HUDEP-2 (cell line): ENCODE measurements around the gene EHMT2.
"Not testable (repeated sequence)": the region's sequence is repeated elsewhere in the genome, so short reads cannot be mapped to it uniquely, and the experiment has no call there.

Experiments used
- DNase-seq, 76 experiments: peaks; one replicate each; lab custom pipeline; 2025; ENCODE audit not compliant: unreplicated experiment in 76 of 76; lab: John Stamatoyannopoulos, UW

EHMT2 gene

GRCh38 chr6:31847276-31847978, 50.1 kb downstream of the EHMT2 start:
- DNase-seq = no peak

DNA sequence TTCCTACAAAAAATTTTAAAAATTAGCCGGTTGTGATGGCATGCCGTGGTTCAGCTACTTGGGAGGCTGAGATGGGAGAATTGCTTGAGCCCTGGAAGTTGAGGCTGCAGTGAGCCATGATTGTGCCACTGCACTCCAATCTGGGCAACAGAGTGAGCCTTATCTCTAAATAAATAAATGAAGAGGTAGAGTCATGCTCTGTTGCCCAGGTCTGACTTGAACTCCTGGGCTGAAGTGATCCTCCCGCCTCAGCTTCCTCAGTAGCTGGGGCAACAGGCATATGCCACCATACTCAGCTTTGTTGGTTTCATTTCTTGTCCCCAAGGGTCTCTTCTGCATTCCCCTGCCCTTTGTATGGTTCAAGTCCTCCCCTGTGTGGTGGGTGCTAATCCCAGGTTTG, 53.0 kb downstream of the EHMT2 start:
- DNase-seq = no peak

DNA sequence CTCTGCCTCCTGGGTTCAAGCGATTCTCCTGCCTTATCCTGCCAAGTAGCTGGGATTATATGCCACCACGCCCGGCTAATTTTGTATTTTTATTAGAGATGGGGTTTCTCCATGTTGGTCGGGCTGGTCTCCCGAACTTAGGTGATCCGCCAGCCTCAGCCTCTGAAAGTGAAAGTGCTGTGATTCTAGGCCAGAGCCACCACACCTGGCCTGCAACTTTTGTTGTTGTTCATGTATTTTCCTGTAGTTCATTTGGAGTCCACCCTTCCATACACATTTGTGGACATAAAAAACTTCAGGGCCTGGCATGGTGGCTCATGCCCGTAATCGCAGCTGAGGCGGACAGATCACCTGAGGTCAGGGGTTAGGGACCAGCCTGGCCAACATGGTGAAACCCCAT, 55.4 kb downstream of the EHMT2 start:
- DNase-seq = no peak

DNA sequence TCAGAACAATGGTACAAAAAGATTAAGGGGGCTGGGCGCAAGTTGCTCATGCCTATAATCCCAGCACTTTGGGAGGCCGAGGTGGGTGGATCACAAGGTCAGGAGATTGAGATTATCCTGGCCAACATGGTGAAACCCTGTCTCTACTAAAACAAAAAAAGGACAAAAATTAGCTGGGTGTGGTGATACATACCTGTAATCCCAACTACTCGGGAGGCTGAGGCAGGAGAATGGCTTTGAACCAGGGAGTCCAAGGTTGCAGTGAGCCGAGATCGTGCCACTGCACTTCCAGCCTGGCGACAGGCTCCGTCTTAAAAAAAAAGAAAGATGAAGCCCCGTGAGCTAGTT, 57.7 kb downstream of the EHMT2 start:
- DNase-seq = not testable (repeated sequence)

DNA sequence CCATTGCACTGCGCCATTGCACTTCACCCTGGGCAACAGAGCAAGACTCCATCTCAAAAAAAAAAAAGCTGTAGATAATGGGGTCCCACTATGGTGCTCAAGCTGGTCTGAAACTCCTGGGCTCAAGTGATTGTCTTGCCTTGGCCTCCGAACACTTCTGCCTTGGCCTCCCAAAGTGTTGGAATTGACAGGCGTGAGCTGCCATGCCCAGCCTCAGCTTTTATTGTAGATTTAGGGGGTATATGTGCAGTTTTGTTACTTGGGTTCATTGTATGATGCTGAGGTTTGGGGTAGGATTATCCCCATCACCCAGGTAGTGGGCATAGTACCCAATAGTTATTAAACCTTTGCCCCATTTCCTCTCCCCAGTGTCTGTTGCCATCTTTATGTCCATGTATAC, 58.5 kb downstream of the EHMT2 start:
- DNase-seq = no peak

DNA sequence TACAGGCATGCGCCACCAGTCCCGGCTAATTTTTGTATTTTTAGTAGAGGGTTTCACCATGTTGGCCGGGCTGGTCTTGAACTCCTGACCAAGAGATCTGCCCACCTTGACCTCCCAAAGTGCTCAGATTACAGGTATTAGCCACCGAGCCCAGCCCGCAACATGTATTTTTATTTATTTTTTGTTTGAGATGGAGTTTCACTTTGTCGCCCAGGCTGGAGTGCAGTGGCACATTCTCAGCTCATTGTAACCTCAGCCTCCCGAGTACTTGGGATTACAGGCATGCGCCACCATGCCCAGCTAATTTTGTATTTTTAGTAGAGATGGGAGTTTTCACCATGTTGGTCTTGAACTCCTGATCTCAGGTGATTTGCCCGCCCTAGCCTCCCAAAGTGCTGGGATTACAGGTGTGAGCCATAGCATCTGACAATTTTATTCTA, 59.4 kb downstream of the EHMT2 start:
- DNase-seq = not testable (repeated sequence)

GRCh38 chr6:31837369-31838113, 60.0 kb downstream of the EHMT2 start:
- DNase-seq = peak in 2 of 76 experiments; percentile 24 to 30

DNA sequence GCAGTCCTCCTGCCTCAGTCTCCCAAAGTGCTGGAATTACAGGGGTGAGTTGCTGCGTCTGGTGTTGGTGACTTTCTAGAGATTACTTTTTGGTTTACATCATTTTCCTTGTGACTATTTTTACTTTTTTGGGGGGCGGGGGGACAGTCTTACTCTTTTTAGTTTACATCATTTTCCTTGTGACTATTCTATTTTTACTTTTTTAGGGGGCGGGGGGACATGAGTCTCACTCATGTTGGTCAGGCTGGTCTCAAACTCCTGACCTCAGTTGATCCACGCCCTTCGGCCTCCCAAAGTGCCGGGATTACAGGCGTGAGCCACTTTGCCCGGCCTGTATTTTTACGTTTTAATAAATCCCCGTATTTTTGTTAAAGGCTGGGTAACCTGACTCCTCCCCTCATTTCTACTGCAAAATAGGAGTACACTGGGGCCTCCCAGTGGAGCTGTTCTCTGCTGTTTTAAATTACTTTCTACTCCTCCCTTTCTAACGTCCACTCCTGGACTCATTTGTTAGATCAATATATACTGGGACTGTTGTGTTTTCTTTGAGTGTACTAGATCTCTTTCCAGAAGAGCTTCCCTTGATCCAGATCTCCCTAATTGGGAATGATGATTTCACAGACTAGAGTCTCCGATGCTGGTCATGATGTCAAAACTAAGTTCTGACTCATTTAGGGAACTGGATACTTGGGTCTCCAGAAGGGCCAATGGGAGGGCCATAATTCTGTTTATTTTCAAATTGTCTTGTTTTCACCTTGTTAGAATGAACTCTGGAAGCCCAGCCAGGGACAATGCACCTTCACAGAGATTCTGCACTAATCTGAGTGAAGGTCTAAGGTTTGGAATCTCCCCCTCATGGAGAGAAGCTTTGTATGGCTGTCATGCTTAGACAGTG, 60.8 kb downstream of the EHMT2 start:
- DNase-seq = peak in 7 of 76 experiments; percentile 25 to 38 (median 34)

DNA sequence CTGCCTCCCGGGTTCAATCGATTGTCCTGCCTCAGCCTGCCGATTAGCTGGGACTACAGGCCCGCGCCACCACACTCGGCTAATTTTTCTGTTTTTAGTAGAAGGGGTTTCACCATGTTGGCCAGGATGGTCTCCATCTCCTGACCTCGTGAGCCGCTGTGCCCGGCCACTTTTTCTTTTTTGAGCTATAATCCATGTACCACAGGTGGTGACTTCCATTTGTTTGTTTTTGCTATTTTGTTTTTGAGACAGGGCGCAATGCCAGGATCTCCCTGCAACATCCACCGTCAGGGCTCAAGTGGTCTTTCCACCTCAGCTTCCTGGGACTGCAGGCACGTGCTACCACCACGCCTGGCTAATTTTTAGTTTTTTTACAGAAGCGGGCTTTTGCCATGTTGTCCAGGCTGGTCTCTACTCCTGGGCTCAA, 61.4 kb downstream of the EHMT2 start:
- peak in 1 of 76 experiments; percentile 20 for DNase-seq

DNA sequence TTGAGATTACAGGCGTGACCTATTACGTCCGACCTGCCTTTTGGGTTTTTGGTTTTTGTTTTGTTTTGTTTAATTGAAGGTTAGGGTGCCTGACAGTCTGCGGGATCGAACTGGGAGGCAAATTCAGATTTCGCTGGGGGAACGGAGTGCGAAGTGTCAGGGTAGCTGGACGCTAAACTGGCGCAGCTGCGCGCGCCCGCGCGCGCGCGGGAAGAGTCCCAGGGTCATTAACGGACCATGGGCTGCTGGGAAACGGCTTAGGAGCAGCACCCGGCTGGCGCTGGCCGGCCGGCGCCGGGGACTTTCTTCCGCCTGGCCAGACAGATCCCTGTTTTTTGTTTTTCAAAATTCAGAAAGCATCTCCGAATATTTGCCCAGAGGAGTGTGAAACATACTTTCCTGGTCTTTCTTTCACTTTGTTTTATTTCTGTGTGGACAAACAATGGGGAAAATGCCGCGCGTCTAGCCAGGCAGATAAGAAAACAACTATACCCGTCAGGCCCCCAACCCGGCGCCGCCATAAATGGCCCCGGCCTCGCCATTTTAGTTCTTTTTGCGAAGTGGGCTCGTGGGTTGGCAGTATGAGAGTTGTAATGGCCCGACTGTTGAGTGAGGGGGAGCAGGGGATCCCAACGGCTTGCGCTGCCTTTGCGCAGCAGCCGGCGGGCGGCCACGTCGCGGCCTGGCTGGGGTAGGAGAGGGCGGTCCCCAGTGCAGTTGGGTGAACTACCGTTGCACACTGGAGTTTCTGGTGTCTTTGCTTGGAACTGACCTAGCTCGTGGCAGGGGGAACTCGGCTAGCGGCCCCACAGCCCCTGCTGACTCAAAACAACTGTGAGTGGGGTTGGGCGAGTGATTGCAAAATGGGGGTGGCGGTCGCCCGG, 62.9 kb downstream of the EHMT2 start:
- peak in 73 of 76 experiments; percentile 35 to 98 (median 85) for DNase-seq

GRCh38 chr6:31831350-31832215, 65.9 kb downstream of the EHMT2 start:
- no peak for DNase-seq

DNA sequence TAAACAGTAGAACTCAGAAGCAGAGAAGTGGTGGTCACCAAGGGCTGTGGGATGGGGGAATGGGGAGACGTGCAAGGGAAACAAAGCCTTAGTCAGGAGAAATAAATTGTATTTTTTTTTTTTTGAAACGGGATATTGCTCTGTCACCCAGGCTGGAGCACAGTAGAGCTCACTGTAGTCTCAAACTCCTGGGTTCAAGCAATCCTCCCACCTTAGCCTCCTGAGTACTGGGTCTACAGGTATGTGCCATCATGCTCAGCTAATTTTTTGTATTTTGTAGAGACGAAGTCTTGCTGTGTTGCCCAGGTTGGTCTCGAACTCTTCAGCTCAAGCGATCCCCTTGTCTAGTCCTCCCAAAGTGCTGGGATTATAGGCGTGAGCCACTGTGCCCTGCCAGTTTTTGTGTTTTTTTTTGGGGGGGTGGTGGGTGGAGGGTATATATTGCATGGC, 66.6 kb downstream of the EHMT2 start:
- no peak for DNase-seq
